HCT116 (cell line): ENCODE data around the gene RGS17. TPM values are rescaled to one million over a fixed set of nuclear protein-coding genes. Genes with fewer than 3 reads are reported as not detected.

Experiments used
- ATAC-seq: fragments of 200-7000 bp; cut with Tn5 transposase; 2 replicates; pipeline ENCODE4 v1.9.1; 2020; ENCODE audit warnings: mild to moderate bottlenecking, moderate library complexity
- BruUV-seq: library from RNA; stranded (reverse); fragments of 400-500 nt; replicated peaks from 2 replicates; lab custom pipeline; 2021; lab: Mats Ljungman, UMichigan
- CTCF ChIA-PET: fragments of 300-600 bp; sonication (Branson Sonifier 250); formaldehyde crosslinking; loops from one replicate; lab custom pipeline; 2021; ENCODE audit warnings: antibody characterized with exemption; lab: Charles Lee
- POLR2A ChIA-PET: fragments of 300-600, 350-600 bp; sonication (Branson Sonifier 250); formaldehyde crosslinking; loops from one replicate; lab custom pipeline; 2021; ENCODE audit warnings: antibody characterized with exemption; lab: Charles Lee
- RAD21 ChIA-PET, 2 experiments: fragments of 300-600 bp; sonication (Branson Sonifier 250); formaldehyde crosslinking; loops; one replicate each; lab custom pipeline; 2023; ENCODE audit warnings: low total read pairs in 2 of 2; ENCODE audit not compliant: uncharacterized antibody in 2 of 2, unreplicated experiment in 2 of 2, low non-redundant PET in 1 of 2; lab: Charles Lee
- DNase-seq: peaks from one replicate; pipeline ENCODE4 v3.0.0-alpha.2; 2010; ENCODE audit warnings: low read depth, low spot score
- H2AFZ ChIP-seq: fragments of 200-600 bp; shearing (Covaris generic), sonication (generic); 2 replicates; pipeline ENCODE4 v1.6.1; 2017; ENCODE audit warnings: low read depth, mixed run types, mixed read lengths, antibody characterized with exemption, low read length; ENCODE audit not compliant: poor library complexity, severe bottlenecking
- H3K27ac ChIP-seq: 2 replicates; pipeline ENCODE4 v1.5.1; 2012; ENCODE audit warnings: low read depth, low read length
- H3K27me3 ChIP-seq: fragments of 200-600 bp; sonication (generic); 2 replicates; pipeline ENCODE4 v1.6.1; 2016; ENCODE audit warnings: mixed run types, low read length, mixed read lengths; ENCODE audit not compliant: insufficient read depth
- H3K36me3 ChIP-seq, 2 experiments: fragments of 200-500 bp in 1 of 2; fragments of 200-600 bp in 1 of 2; sonication (Bioruptor generic) in 1 of 2; sonication (generic) in 1 of 2; 2 replicates each; pipeline versions ENCODE4 v1.5.1 to v1.6.1; 2014 to 2016; ENCODE audit warnings: low read length in 2 of 2, inconsistent platforms in 1 of 2, mixed read lengths in 1 of 2, mixed run types in 1 of 2; ENCODE audit not compliant: insufficient read depth in 2 of 2, control insufficient read depth in 1 of 2
- H3K4me1 ChIP-seq, 2 experiments: fragments of 200-600 bp in 1 of 2; sonication (generic) in 1 of 2; 2 replicates each; pipeline versions ENCODE4 v1.5.1 to v1.6.1; 2012 to 2017; ENCODE audit warnings: low read length in 2 of 2, inconsistent platforms in 1 of 2, mild to moderate bottlenecking in 1 of 2, mixed read lengths in 1 of 2, mixed run types in 1 of 2, moderate library complexity in 1 of 2; ENCODE audit not compliant: insufficient read depth in 2 of 2, control insufficient read depth in 1 of 2
- H3K4me2 ChIP-seq: fragments of 200-600 bp; sonication (generic); 2 replicates; pipeline ENCODE4 v1.6.1; 2017; ENCODE audit warnings: mixed run types, low read length, mixed read lengths
- H3K4me3 ChIP-seq, 2 experiments: fragments of 200-600 bp in 1 of 2; sonication (generic) in 1 of 2; replicated peaks in 1 of 2; 2 replicates each; pipeline ENCODE4 v1.5.1; 2011 to 2016; ENCODE audit warnings: low read length in 2 of 2, control low read depth in 1 of 2, low read depth in 1 of 2, mild to moderate bottlenecking in 1 of 2, mixed read lengths in 1 of 2, mixed run types in 1 of 2
- H3K79me2 ChIP-seq: fragments of 200-600 bp; sonication (generic); 2 replicates; pipeline ENCODE4 v1.6.1; 2017; ENCODE audit warnings: mild to moderate bottlenecking, mixed run types, low read length, moderate library complexity, mixed read lengths; ENCODE audit not compliant: insufficient read depth
- H3K9ac ChIP-seq: fragments of 200-600 bp; sonication (generic); 2 replicates; pipeline ENCODE4 v1.6.1; 2016; ENCODE audit warnings: low read length, mixed read lengths
- H3K9me2 ChIP-seq: fragments of 200-600 bp; sonication (generic), shearing (Covaris generic); 2 replicates; pipeline ENCODE4 v1.6.1; 2017; ENCODE audit warnings: mixed run types, mild to moderate bottlenecking, moderate library complexity; ENCODE audit not compliant: insufficient read depth
- H3K9me3 ChIP-seq, 2 experiments: fragments of 200-500 bp in 1 of 2; fragments of 200-600 bp in 1 of 2; sonication (Bioruptor generic) in 1 of 2; sonication (generic) in 1 of 2; 2 replicates each; pipeline ENCODE4 v1.6.1; 2014 to 2017; ENCODE audit warnings: low read length in 2 of 2, mixed read lengths in 2 of 2, inconsistent platforms in 1 of 2, low read depth in 1 of 2, mild to moderate bottlenecking in 1 of 2, mixed run types in 1 of 2, moderate library complexity in 1 of 2; ENCODE audit not compliant: control insufficient read depth in 1 of 2, insufficient read depth in 1 of 2
- H4K20me1 ChIP-seq: fragments of 200-600 bp; sonication (generic), shearing (Covaris generic); 2 replicates; pipeline ENCODE4 v1.6.1; 2017; ENCODE audit warnings: mixed run types, mild to moderate bottlenecking, moderate library complexity; ENCODE audit not compliant: insufficient read depth
- CBX3 ChIP-seq: IDR thresholded peaks from 2 replicates; pipeline ENCODE4 v1.6.1; 2012; ENCODE audit warnings: low read depth
- CEBPB ChIP-seq: IDR thresholded peaks from 2 replicates; pipeline ENCODE4 v1.6.1; 2012; ENCODE audit warnings: low read depth
- CTCF ChIP-seq, 3 experiments: fragments of 200-600 bp in 1 of 3; sonication (generic) in 1 of 3; IDR thresholded peaks in 2 of 3; conservative IDR thresholded peaks in 1 of 3; 2 replicates each; pipeline ENCODE4 v1.5.1; 2012 to 2017; ENCODE audit warnings: low read depth in 2 of 3, low read length in 2 of 3, antibody characterized with exemption in 1 of 3, borderline replicate concordance in 1 of 3, control low read depth in 1 of 3, mild to moderate bottlenecking in 1 of 3, mixed read lengths in 1 of 3, mixed run types in 1 of 3, moderate library complexity in 1 of 3; ENCODE audit not compliant: insufficient read depth in 1 of 3
- EGR1 ChIP-seq: IDR thresholded peaks from 2 replicates; pipeline ENCODE4 v1.6.1; 2012; ENCODE audit warnings: low read depth
- ELF1 ChIP-seq: IDR thresholded peaks from 2 replicates; pipeline ENCODE4 v1.6.1; 2012; ENCODE audit warnings: low read depth, borderline replicate concordance
- EZH2 ChIP-seq: fragments of 200-600 bp; sonication (generic); IDR thresholded peaks from 2 replicates; pipeline ENCODE4 v1.6.1; 2017; ENCODE audit warnings: antibody characterized with exemption, mixed run types
- EZH2phosphoT487 ChIP-seq: fragments of 200-600 bp; IDR thresholded peaks from 2 replicates; pipeline ENCODE4 v1.6.1; 2018; ENCODE audit warnings: antibody characterized with exemption, borderline replicate concordance
- FOSL1 ChIP-seq: IDR thresholded peaks from 2 replicates; pipeline ENCODE4 v1.6.1; 2012; ENCODE audit warnings: low read depth
- JUND ChIP-seq: IDR thresholded peaks from 2 replicates; pipeline ENCODE4 v1.6.1; 2012
- MAX ChIP-seq: IDR thresholded peaks from 2 replicates; pipeline ENCODE4 v1.6.1; 2012
- POLR2A ChIP-seq: IDR thresholded peaks from 2 replicates; pipeline ENCODE4 v1.7.0; 2011; ENCODE audit warnings: borderline replicate concordance; ENCODE audit not compliant: insufficient read depth, insufficient read length; ENCODE audit errors: extremely low read depth
- POLR2AphosphoS5 ChIP-seq: IDR thresholded peaks from 2 replicates; pipeline ENCODE4 v1.6.1; 2011; ENCODE audit warnings: mild to moderate bottlenecking, low read depth, low read length, moderate library complexity
- SIN3A ChIP-seq: IDR thresholded peaks from 2 replicates; pipeline ENCODE4 v1.6.1; 2012; ENCODE audit warnings: low read depth
- SP1 ChIP-seq: IDR thresholded peaks from 2 replicates; pipeline ENCODE4 v1.6.1; 2012; ENCODE audit warnings: low read depth
- SRF ChIP-seq: IDR thresholded peaks from 2 replicates; pipeline ENCODE4 v1.6.1; 2012; ENCODE audit warnings: low read depth
- TCF7L2 ChIP-seq: IDR thresholded peaks from 2 replicates; pipeline ENCODE4 v1.7.0; 2011; ENCODE audit warnings: borderline replicate concordance, inconsistent platforms; ENCODE audit not compliant: insufficient read depth, insufficient read length; ENCODE audit errors: extremely low read depth
- YY1 ChIP-seq: IDR thresholded peaks from 2 replicates; pipeline ENCODE4 v1.6.1; 2011; ENCODE audit warnings: low read length, low read depth, moderate library complexity, mild to moderate bottlenecking; ENCODE audit not compliant: insufficient replicate concordance; ENCODE audit errors: extremely low read depth
- ZFX ChIP-seq: fragments of 450-650 bp; IDR thresholded peaks from 2 replicates; pipeline ENCODE4 v1.6.1; 2017
- ZNF274 ChIP-seq: fragments of 200-500 bp; sonication (Bioruptor generic); IDR thresholded peaks from 2 replicates; pipeline ENCODE4 v1.6.1; 2014; ENCODE audit warnings: mild to moderate bottlenecking, low read depth, low read length, inconsistent platforms
- intact Hi-C: fragments of 100-400 bp; cut with micrococcal nuclease; formaldehyde crosslinking; loops from 2 replicates; pipeline ENCODE4 v1.10.0; 2022
- total RNA-seq: library from RNA; stranded (reverse); gene quantifications from one replicate; pipeline ENCODE4 v1.2.1, GENCODE V29; 2021; ENCODE audit not compliant: unreplicated experiment
- TF ChIP-seq, protein P1 (sequence below): IDR thresholded peaks from 2 replicates; pipeline ENCODE4 v1.6.1; 2011; ENCODE audit warnings: mild to moderate bottlenecking, low read length, moderate library complexity; ENCODE audit not compliant: insufficient replicate concordance; ENCODE audit errors: extremely low read depth
- TF ChIP-seq, protein P2 (sequence below): IDR thresholded peaks from 2 replicates; pipeline ENCODE4 v1.6.1; 2012

The RGS17 gene
- total RNA-seq, 1 experiment from 2014 or later, result 3.9 TPM

DNA sequence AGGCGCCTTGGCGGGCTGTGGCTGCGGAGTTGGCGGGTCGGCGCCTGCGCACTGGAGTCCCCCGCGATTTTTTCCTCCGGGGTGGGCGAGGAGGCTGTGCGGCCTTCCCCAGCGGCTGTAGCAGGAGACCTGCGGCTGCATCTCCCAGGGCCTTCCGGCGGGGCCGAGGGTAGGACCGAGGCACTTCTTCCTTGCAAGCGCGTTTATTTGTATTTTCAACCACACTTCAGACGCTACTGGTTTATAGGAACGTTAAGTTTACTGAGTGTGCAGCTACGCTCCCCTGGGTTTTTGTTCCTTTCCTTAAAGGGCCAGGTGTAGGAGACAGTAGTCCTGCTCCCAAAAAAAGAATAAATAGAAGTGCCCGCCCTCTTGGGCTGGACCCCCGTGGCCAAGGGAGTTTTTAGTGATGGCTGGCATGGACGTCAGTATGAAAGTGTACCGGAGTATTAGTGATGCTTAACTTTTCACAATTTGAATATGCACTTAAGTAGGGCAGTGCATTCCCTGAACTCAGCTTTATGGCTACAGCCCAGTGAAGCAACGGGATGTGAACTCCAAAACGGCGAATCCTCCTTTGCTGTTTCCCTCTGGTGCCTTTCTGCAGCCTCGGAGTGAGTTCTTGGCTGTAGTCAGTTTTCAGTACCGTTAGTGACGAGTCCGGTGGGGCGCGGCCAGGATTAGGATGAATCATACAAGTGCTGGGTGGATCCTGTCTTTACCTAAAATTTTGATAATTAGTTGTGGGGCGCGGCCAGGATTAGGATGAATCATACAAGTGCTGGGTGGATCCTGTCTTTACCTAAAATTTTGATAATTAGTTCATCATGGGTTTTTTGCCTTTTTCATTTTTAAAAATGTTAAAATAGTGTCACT is 147.2 kb downstream of the RGS17 start:
- H3K9me3 ChIP-seq, result no peaks in the 10 kb centered on the region
- CTCF ChIA-PET, result interaction anchor here (1.0 kb wide), 1 partner anchor 11 kb away, joined by 4 read pairs; no protein-coding TSS in a partner anchor
- POLR2A ChIA-PET, result interaction anchor here (0.7 to 1.9 kb wide), 9 partner anchors 10 to 256 kb away, joined by 3 to 6 read pairs (median 3); partner anchors contain the start of gene MTRF1L
- TF ChIP-seq YY1 (no peak), SIN3A (peak; percentile 76; the same call in 1 of the 2 replicates), ZNF274 (no peak), SRF (no peak), ZFX (peak; percentile 87), SP1 (peak; percentile 24; the same call in 1 of the 2 replicates), EZH2 (no peak), FOSL1 (peak; percentile 66; the same call in 1 of the 2 replicates), ELF1 (no peak), MAX (no peak), JUND (peak; percentile 61), CTCF (IDR thresholded peaks at IDR 0.05 in 2 of 3, conservative IDR thresholded peaks at IDR 0.05 in 1 of 3; ENCODE audit: borderline replicate concordance in 1 of 3, insufficient read depth in 1 of 3, low read depth in 2 of 3, low read length in 2 of 3) (no peak), EZH2phosphoT487 (no peak), EGR1 (no peak), CEBPB (no peak), TCF7L2 (no peak), POLR2A (no peak), POLR2AphosphoS5 (no peak; the same call in none of the 2 replicates), CBX3 (no peak)
- TF ChIP-seq, protein P1, sequence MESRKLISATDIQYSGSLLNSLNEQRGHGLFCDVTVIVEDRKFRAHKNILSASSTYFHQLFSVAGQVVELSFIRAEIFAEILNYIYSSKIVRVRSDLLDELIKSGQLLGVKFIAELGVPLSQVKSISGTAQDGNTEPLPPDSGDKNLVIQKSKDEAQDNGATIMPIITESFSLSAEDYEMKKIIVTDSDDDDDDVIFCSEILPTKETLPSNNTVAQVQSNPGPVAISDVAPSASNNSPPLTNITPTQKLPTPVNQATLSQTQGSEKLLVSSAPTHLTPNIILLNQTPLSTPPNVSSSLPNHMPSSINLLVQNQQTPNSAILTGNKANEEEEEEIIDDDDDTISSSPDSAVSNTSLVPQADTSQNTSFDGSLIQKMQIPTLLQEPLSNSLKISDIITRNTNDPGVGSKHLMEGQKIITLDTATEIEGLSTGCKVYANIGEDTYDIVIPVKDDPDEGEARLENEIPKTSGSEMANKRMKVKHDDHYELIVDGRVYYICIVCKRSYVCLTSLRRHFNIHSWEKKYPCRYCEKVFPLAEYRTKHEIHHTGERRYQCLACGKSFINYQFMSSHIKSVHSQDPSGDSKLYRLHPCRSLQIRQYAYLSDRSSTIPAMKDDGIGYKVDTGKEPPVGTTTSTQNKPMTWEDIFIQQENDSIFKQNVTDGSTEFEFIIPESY, result no peak
- TF ChIP-seq, protein P2, sequence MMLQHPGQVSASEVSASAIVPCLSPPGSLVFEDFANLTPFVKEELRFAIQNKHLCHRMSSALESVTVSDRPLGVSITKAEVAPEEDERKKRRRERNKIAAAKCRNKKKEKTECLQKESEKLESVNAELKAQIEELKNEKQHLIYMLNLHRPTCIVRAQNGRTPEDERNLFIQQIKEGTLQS, result no peak

More for the DNA sequence above, 147.2 kb downstream of the RGS17 start:
- ATAC-seq (peak; percentile 44), DNase-seq (peak; percentile 61)
- H3K79me2 ChIP-seq, result peaks cover 76% of the 10 kb centered on the region
- intact Hi-C loops, result no loop called here
- peak overlapping the region; percentile 90 for H3K27ac ChIP-seq
- peaks cover 0 to 22% of the 10 kb centered on the region in 2 experiments; a peak in 2 of 4 replicates for H3K36me3 ChIP-seq
- H3K4me2 ChIP-seq, result peak overlapping the region; percentile 93
- no peaks in the 10 kb centered on the region for H3K9me2 ChIP-seq
- H3K27me3 ChIP-seq, result no peaks in the 10 kb centered on the region
- H3K4me3 ChIP-seq, result peak overlapping the region; percentile 93 to 94
- peak overlapping the region; percentile 99 for H3K9ac ChIP-seq
- H3K4me1 ChIP-seq, result peaks cover 8 to 28% of the 10 kb centered on the region in 2 experiments; a peak in 3 of 4 replicates
- no peaks in the 10 kb centered on the region for H4K20me1 ChIP-seq
- TSS peak; percentile 77 for BruUV-seq
- peak overlapping the region; percentile 78 for H2AFZ ChIP-seq
- RAD21 ChIA-PET, result no interaction called here
